Stimulated activated memory B cell treated with anti-CD40 and anti-IgM and Interleukin-4, amounts not matched to agents 10 μg/mL and 1 μg/mL and 100 μg/mL, for 72 hours (primary cell): Measurements from ENCODE around the gene PTPRN2.

Experiments
- ATAC-seq: fragments of 150-1000 bp; cut with Tn5 transposase; 2 replicates; pipeline ENCODE4 v1.10.0; 2021
- H3K27ac Mint-ChIP-seq: one replicate; pipeline ENCODE4 v1.8.0; 2022; ENCODE audit warnings: mild to moderate bottlenecking, mixed read lengths
- H3K27me3 Mint-ChIP-seq: one replicate; pipeline ENCODE4 v1.8.0; 2022; ENCODE audit warnings: mixed read lengths
- H3K36me3 Mint-ChIP-seq: one replicate; pipeline ENCODE4 v1.8.0; 2022; ENCODE audit warnings: mixed read lengths
- H3K4me1 Mint-ChIP-seq: one replicate; pipeline ENCODE4 v1.8.0; 2022; ENCODE audit warnings: mixed read lengths
- H3K4me3 Mint-ChIP-seq: one replicate; pipeline ENCODE4 v1.8.0; 2022; ENCODE audit warnings: mild to moderate bottlenecking, moderate library complexity, mixed read lengths
- H3K9me3 Mint-ChIP-seq: one replicate; pipeline ENCODE4 v1.8.0; 2022; ENCODE audit warnings: mixed read lengths

PTPRN2 gene

DNA sequence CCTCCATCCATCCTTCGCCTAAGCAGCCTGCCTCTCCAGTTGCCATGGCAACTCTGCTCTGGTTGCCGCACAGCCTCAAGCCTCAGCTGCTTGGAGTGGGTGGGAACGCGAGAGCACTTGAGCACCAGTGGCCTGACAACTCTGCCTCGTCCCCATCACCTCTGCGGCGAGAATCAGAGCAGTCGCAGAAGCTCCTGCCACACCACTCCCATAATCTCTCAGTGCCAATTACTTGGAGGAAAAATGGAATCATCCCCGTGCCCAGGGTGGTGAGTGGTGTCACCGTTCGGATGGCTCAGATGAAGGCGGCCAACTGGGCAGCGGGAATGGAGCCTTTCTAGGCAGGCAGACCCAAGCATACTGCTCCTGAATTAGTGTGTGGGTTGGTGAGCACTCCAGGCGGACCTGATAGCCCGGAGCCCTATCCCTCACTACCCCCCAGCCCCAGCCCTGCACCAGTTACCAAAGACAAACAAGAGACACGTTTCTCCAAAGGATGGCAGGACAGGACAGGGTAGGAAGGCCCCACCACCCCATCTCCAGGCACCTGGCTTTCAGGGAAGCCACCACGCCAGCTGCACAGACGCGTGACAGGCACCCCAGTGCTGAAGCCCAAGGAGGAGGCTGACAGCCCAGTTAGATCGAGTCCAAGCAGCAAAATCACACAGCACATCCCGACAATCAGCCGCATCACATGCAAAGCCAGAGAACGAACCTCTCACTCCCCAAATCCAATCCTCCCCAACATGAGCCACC is 335.4 kb downstream of the PTPRN2 start:
- no peaks in the 10 kb centered on the region for H3K36me3 Mint-ChIP-seq
- ATAC-seq, result no peak
- H3K4me3 Mint-ChIP-seq, result no peak overlapping the region
- H3K27ac Mint-ChIP-seq, result no peak overlapping the region
- H3K4me1 Mint-ChIP-seq, result no peaks in the 10 kb centered on the region
- H3K27me3 Mint-ChIP-seq, result no peaks in the 10 kb centered on the region
- H3K9me3 Mint-ChIP-seq, result peaks cover 3% of the 10 kb centered on the region

GRCh38 chr7:158251061-158251965 is 336.3 kb downstream of the PTPRN2 start:
- peaks cover 3% of the 10 kb centered on the region for H3K9me3 Mint-ChIP-seq
- no peaks in the 10 kb centered on the region for H3K27me3 Mint-ChIP-seq

GRCh38 chr7:158249692-158250091 is 337.9 kb downstream of the PTPRN2 start:
- no peak for ATAC-seq
- Mint-ChIP-seq H3K9me3 (peaks cover 3% of the 10 kb centered on the region), H3K36me3 (no peaks in the 10 kb centered on the region), H3K27ac (no peak overlapping the region), H3K27me3 (no peaks in the 10 kb centered on the region), H3K4me3 (no peak overlapping the region), H3K4me1 (no peaks in the 10 kb centered on the region)

More at GRCh38 chr7:158251061-158251965, 336.3 kb downstream of the PTPRN2 start:
- no peak for ATAC-seq
- no peaks in the 10 kb centered on the region for H3K4me1 Mint-ChIP-seq
- H3K36me3 Mint-ChIP-seq, result no peaks in the 10 kb centered on the region
- H3K27ac Mint-ChIP-seq, result no peak overlapping the region
- H3K4me3 Mint-ChIP-seq, result no peak overlapping the region

DNA sequence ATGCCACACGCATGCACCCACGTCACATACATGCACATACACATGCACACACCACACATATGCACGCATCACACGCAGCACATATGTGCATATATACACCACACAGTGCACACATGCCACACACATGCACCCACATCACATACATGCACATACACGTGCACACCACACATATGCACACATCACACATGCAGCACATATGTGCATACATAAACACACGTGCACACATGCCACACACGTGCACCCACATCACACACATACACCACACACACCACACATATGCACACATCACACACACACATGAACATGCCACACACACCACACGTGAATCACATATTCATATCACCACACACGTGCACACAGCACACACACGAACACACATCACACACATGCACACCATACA is 338.8 kb downstream of the PTPRN2 start:
- no peaks in the 10 kb centered on the region for H3K36me3 Mint-ChIP-seq
- peaks cover 3% of the 10 kb centered on the region for H3K9me3 Mint-ChIP-seq
- H3K4me3 Mint-ChIP-seq, result no peak overlapping the region
- no peaks in the 10 kb centered on the region for H3K4me1 Mint-ChIP-seq
- no peak overlapping the region for H3K27ac Mint-ChIP-seq
- no peak for ATAC-seq
- no peaks in the 10 kb centered on the region for H3K27me3 Mint-ChIP-seq

DNA sequence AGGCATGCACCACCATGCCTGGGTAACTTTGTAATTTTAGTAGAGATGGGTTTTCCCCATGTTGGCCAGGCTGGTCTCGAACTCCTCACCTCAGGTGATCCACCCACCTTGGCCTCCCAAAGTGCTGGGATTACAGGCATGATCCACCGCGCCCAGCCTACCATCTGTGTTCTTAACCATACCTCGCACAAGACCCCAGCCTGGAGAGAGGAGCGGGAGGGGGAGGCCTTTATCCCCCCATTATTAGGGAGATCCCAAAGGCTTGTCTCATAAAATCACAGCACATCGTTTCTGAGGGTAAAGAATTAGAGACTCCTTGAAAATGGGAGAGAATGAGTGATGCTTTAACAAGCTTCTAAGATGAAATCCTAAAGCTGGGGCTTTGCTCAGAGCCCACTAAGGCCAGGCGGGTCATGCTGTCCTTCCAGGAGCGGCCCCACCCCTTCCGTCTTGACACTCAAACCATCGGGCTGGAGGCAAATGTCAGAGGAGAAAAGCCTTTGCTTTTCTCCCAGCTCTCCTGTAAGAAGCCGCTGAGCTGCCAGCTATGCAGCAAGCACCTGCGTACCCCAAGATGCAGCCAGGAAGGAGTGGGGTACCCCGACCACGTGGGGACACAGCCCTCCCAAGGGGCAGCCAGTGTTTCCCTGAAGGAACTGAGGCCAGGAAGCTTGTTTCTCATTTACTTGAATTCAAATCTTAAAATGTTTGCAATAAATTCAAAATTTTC is 339.7 kb downstream of the PTPRN2 start:
- no peak overlapping the region for H3K4me3 Mint-ChIP-seq
- H3K9me3 Mint-ChIP-seq, result peaks cover 3% of the 10 kb centered on the region
- H3K36me3 Mint-ChIP-seq, result no peaks in the 10 kb centered on the region
- no peak overlapping the region for H3K27ac Mint-ChIP-seq
- H3K27me3 Mint-ChIP-seq, result no peaks in the 10 kb centered on the region
- no peak for ATAC-seq
- H3K4me1 Mint-ChIP-seq, result no peaks in the 10 kb centered on the region

- H3K4me3 Mint-ChIP-seq, result no peak overlapping the region
- ATAC-seq, result no peak
- H3K9me3 Mint-ChIP-seq, result peaks cover 3% of the 10 kb centered on the region
- H3K27ac Mint-ChIP-seq, result no peak overlapping the region
- H3K36me3 Mint-ChIP-seq, result no peaks in the 10 kb centered on the region
- H3K27me3 Mint-ChIP-seq, result no peaks in the 10 kb centered on the region
- no peaks in the 10 kb centered on the region for H3K4me1 Mint-ChIP-seq
Measured at GRCh38 chr7:158246960-158247673, 340.5 kb downstream of the PTPRN2 start.

DNA sequence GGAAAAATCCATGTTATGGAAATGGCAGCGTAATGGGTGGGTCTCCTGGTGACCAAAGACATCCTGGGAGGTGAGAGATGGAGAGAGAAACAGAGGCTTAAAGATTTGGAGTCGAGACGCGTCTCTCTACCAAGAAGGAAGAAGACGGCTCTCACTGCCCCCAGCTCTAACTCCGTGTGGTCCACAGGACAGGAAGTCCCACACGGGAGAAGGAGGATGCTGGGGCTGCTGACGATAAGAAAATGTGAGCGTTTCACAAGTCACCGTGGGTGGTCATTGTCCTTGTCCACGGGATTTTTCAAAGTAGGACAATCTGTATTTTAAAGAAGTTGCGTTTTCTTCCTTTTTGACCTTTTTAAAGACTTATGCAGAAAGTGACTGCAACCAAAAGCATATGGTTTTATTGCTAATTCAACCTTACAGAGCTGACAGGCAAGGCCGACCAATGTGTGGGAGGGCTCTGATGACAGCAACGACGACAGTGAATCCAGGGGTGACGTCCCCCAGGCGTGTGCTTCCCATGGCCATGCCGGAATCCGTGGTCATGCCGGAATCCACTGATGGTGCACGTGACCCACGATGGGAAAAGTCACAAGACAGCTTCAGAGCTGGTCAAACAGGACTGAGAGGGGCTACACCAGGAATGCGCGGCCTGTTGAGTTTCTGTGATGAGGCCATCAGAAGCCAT is 341.2 kb downstream of the PTPRN2 start:
- no peak overlapping the region for H3K27ac Mint-ChIP-seq
- H3K9me3 Mint-ChIP-seq, result peaks cover 3% of the 10 kb centered on the region
- H3K36me3 Mint-ChIP-seq, result no peaks in the 10 kb centered on the region
- ATAC-seq, result no peak
- no peaks in the 10 kb centered on the region for H3K4me1 Mint-ChIP-seq
- H3K27me3 Mint-ChIP-seq, result no peaks in the 10 kb centered on the region
- no peak overlapping the region for H3K4me3 Mint-ChIP-seq

- Mint-ChIP-seq H3K9me3 (no peaks in the 10 kb centered on the region), H3K4me3 (no peak overlapping the region), H3K4me1 (no peaks in the 10 kb centered on the region), H3K27me3 (no peaks in the 10 kb centered on the region), H3K27ac (no peak overlapping the region), H3K36me3 (no peaks in the 10 kb centered on the region)
- no peak for ATAC-seq
Measured at GRCh38 chr7:158245724-158246041, 341.9 kb downstream of the PTPRN2 start.

- Mint-ChIP-seq H3K4me1 (no peaks in the 10 kb centered on the region), H3K36me3 (no peaks in the 10 kb centered on the region), H3K27me3 (no peaks in the 10 kb centered on the region), H3K9me3 (no peaks in the 10 kb centered on the region), H3K4me3 (no peak overlapping the region), H3K27ac (no peak overlapping the region)
- ATAC-seq, result no peak
Measured at GRCh38 chr7:158244873-158245723, 342.5 kb downstream of the PTPRN2 start.

- ATAC-seq, result no peak
- Mint-ChIP-seq H3K9me3 (no peaks in the 10 kb centered on the region), H3K36me3 (no peaks in the 10 kb centered on the region), H3K27ac (no peak overlapping the region), H3K27me3 (no peaks in the 10 kb centered on the region), H3K4me1 (no peaks in the 10 kb centered on the region), H3K4me3 (no peak overlapping the region)
Measured at GRCh38 chr7:158244430-158244829, 343.2 kb downstream of the PTPRN2 start.

- Mint-ChIP-seq H3K27me3 (no peaks in the 10 kb centered on the region), H3K9me3 (no peaks in the 10 kb centered on the region), H3K4me1 (no peaks in the 10 kb centered on the region), H3K27ac (no peak overlapping the region), H3K36me3 (no peaks in the 10 kb centered on the region), H3K4me3 (no peak overlapping the region)
- ATAC-seq, result no peak
Measured at GRCh38 chr7:158241919-158242318, 345.7 kb downstream of the PTPRN2 start.

DNA sequence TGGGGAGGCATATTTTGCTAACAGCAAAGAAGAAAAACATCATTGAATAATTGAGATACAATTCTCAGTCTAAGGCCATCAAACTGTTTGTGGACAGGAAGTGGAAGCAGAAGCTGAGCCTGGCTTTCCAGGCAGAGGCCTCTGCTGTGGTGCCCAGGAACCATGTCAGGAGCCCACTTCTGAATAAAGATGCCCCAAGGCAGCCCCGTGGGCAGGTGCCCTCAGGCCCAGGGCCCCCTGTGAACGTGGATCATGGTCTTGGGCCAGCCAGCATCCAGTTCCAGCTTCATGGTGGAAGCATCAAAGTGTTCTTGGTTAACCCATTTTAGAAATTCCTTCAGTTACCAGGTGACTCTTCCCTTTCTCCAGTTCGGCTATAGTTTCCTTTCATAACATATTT is 346.8 kb downstream of the PTPRN2 start:
- Mint-ChIP-seq H3K4me3 (no peak overlapping the region), H3K27ac (no peak overlapping the region), H3K36me3 (no peaks in the 10 kb centered on the region), H3K4me1 (no peaks in the 10 kb centered on the region), H3K9me3 (no peaks in the 10 kb centered on the region), H3K27me3 (no peaks in the 10 kb centered on the region)
- no peak for ATAC-seq

GRCh38 chr7:158239290-158239981 is 348.2 kb downstream of the PTPRN2 start:
- Mint-ChIP-seq H3K27ac (no peak overlapping the region), H3K9me3 (peaks cover 5% of the 10 kb centered on the region), H3K4me3 (no peak overlapping the region), H3K36me3 (no peaks in the 10 kb centered on the region), H3K27me3 (no peaks in the 10 kb centered on the region), H3K4me1 (no peaks in the 10 kb centered on the region)
- no peak for ATAC-seq
